ENCODE measurements around the gene ARPP21.
A peak's percentile ranks its signal among the peaks of the same experiment; 100 is the strongest.

Gene ARPP21

DNA sequence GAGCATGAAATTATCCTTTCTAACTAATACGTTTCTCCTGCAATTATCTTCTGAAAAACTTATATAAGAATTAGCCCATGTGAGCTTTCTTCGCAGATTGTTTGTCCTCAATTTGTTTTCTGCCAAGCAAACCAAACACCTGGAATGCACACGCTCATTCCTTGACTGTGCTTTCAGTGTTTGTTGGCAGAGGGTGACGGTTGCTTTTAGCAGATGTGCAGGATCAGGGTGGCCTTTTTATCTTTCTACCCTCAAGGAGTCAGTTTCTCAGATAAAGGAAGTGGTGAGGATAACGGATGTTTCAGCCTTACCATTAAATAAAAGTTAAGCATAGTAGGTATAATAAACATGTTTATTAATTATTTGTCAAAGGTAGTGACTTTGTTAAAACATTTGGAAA lies 15.2 kb downstream of the ARPP21 start:
- TF ChIP-seq, protein P1, sequence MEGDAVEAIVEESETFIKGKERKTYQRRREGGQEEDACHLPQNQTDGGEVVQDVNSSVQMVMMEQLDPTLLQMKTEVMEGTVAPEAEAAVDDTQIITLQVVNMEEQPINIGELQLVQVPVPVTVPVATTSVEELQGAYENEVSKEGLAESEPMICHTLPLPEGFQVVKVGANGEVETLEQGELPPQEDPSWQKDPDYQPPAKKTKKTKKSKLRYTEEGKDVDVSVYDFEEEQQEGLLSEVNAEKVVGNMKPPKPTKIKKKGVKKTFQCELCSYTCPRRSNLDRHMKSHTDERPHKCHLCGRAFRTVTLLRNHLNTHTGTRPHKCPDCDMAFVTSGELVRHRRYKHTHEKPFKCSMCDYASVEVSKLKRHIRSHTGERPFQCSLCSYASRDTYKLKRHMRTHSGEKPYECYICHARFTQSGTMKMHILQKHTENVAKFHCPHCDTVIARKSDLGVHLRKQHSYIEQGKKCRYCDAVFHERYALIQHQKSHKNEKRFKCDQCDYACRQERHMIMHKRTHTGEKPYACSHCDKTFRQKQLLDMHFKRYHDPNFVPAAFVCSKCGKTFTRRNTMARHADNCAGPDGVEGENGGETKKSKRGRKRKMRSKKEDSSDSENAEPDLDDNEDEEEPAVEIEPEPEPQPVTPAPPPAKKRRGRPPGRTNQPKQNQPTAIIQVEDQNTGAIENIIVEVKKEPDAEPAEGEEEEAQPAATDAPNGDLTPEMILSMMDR (IDR thresholded peaks at IDR 0.05), result no peak

DNA sequence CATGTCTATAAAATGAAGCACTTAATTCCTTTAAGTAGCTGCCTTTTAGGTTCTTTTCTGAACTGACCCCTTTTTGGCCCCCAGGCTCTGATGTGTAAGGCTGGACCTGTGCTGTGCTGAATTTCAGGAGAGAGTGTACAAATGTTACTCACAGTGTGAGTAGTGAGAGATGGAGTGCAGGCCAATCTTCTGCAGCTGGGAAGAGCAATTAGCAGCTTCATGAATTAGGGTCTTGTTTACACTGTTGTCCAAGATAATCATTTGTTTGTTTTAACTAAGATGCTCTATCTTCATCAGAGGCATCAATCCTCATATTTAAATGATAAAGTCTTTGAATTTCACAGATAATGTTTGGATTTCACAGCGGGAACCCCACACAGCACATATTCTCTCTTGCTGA lies 19.4 kb downstream of the ARPP21 start:
- TF ChIP-seq, protein P1 (IDR thresholded peaks at IDR 0.05), result no peak

DNA sequence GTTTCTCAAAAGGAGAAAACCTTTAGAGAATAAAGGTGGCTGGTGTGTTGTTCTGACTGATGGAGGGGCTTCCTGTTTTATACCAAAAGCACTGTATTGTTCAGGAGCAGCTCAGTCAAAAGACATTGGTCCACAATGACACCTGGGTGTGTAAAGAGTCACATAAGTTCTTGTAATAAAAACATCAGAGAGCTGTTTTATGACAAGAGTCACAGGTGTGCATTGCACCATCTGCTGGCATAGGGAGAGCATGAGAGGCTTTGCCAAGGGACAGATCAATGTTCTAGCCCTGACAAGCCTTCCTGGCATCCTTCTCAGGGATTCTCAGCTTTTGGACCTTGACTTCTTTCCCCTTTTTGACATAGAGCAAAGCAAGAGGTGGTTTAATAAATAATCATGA lies 20.4 kb downstream of the ARPP21 start:
- TF ChIP-seq, protein P1 (IDR thresholded peaks at IDR 0.05), result peak; percentile 60

DNA sequence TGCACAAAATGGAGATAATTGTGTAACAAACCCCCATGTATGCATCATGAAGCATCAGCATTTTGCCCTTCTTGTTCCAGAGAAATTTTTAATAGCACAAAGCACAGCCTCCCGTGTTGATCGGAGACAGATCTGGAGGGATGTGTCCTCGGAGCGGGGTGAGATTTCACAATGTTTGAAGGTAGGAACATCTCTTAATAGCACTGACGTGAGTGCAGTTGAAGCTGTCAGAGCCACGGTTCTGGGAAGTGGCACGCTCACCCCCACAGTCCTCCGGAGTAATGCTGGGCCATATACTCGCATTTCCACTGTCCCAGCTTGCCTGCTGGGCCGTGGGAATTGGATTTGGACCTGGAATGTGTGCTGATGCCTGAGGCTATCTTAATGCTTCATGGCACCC lies 24.1 kb downstream of the ARPP21 start:
- TF ChIP-seq, protein P1 (IDR thresholded peaks at IDR 0.05), result no peak

DNA sequence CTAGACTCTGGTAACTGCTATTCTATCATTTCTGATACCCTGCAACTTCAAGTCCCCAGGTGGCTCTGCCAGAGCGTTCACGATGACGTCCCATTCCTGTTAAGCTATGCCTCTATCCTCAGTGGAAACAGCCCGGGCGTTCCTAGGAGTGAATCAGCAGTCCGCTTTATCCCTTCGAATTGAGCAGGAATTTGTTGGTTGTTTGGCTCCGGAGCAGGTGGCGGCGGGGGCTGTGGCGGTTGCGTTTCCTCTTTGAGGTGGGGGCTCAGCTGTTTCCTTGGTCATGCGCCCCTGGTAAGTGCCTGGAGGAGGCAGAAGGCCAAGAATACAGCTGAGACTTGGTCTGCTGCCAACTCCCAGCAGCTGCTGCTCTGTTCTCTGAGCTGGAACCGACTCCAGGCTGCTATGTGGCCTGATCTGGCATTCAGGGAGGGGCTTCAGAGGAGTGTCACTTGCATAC lies 25.2 kb downstream of the ARPP21 start:
- TF ChIP-seq, protein P1 (IDR thresholded peaks at IDR 0.05), result no peak

DNA sequence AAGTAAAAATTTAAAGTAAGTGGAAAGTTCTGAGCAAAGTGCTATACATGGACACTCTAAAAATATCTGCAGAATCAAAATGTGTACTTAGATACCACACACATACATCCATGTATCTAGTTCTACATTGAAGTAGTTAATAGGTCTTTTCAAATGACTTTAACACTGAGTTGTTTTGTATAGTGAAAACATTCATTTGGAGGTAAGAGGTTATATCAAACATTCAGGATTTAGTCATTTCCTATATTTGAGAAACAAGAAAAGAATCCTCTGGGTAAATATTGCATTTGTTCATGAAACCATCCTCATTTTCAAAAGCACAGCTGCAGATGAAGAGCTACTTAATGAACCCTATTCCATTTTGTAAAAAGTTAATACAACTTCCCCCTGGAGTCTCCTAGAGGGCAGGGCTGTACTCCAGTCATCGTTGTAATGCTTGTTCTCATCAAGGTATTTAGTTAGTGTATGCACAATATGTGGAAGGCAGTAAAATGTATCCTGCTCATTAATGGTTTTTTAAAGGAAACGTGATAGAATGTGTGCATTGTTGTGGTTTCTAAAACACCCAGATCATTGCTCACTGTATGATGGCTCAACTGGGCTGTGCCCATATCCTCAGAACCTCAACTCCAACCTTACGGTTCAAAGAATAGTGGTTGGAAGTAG lies 26.2 kb downstream of the ARPP21 start:
- TF ChIP-seq, protein P1 (IDR thresholded peaks at IDR 0.05), result no peak

DNA sequence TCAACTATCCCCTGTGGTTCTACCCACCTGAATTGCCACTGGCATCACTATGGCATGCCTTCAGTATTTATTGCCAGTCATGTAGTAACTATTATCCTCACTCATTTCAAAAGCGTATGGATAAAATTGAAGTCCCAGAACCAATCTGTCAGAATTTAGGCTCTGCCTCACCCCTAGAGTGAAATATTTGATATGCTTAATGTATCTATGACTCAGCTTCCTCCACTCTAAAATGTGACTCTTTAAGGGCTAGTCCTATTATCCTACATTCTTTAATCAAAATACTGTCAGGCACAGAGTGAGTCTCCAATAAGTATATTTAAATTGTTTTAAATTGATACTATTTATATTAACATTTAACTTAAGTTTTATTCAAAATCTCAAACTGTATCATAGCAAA lies 27.6 kb downstream of the ARPP21 start:
- TF ChIP-seq, protein P1 (IDR thresholded peaks at IDR 0.05), result no peak

All from LNCAP (cell line).